ENCODE results near the gene GSG1L2. TPM values are rescaled to one million over a fixed set of nuclear protein-coding genes. Genes with fewer than 3 reads are reported as not detected.

GSG1L2 gene
- total RNA-seq, 1 donor from 2014 or later = not detected

DNA sequence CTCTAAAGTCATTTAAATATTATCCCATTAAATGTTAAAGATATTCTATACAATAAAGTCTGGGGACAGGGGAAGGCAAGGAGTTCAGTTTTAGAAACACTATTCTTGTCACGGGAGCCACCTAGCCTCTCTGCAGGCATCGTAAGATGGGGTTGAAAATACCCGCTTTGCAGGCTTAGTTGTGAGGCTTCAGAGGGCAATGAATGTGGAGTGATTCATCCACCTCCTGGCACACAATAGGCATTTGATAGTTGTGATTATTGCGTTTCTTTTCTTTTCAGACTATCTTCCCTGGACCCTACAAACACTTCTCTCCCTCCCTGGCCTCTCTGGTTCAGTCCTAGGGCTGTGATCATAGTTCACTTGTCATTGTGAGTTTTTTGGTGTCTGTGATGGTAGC is 23.4 kb upstream of the GSG1L2 start:
- no peaks in the 10 kb centered on the region for H3K36me3 Mint-ChIP-seq (ENCODE audit: low read depth)
- peaks cover 6% of the 10 kb centered on the region for H3K27me3 Mint-ChIP-seq
- intact Hi-C loops (cut with micrococcal nuclease) = no loop called here
- no peak overlapping the region for H3K4me3 Mint-ChIP-seq
- TF ChIP-seq, protein P1, sequence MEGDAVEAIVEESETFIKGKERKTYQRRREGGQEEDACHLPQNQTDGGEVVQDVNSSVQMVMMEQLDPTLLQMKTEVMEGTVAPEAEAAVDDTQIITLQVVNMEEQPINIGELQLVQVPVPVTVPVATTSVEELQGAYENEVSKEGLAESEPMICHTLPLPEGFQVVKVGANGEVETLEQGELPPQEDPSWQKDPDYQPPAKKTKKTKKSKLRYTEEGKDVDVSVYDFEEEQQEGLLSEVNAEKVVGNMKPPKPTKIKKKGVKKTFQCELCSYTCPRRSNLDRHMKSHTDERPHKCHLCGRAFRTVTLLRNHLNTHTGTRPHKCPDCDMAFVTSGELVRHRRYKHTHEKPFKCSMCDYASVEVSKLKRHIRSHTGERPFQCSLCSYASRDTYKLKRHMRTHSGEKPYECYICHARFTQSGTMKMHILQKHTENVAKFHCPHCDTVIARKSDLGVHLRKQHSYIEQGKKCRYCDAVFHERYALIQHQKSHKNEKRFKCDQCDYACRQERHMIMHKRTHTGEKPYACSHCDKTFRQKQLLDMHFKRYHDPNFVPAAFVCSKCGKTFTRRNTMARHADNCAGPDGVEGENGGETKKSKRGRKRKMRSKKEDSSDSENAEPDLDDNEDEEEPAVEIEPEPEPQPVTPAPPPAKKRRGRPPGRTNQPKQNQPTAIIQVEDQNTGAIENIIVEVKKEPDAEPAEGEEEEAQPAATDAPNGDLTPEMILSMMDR (IDR thresholded peaks at IDR 0.05) = no peak
- ATAC-seq (ENCODE audit: low read depth) (no peak), DNase-seq (no peak)
- POLR2A ChIA-PET = interaction anchor here (0.6 kb wide), 1 partner anchor 66 kb away, joined by 4 read pairs; no protein-coding TSS in a partner anchor
- no peaks in the 10 kb centered on the region for H3K9me3 Mint-ChIP-seq
- CTCF ChIA-PET = no interaction called here
- no peak overlapping the region for H3K27ac Mint-ChIP-seq
- H3K4me1 Mint-ChIP-seq = no peaks in the 10 kb centered on the region

DNA sequence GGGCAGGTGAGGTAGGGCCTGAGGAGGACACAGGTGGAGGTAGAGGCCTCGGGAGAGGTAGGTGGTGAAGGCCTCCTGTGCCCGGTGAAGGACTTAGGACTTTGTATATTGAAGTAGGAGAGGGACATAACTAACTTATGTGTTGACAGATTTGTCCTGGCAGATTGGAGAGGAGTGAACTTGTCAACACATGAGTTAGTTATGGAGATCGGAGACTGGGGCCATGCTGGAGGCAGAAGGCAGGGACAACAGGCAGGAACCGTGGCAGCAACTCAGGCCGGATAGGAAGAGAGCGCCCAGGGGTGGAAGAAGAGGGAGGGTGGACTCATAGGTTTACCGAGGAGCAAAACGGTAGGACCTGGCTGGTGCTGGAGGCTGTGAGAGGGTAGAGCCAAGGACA is 22.3 kb upstream of the GSG1L2 start:
- TF ChIP-seq, protein P1 (IDR thresholded peaks at IDR 0.05) = no peak
- no peak for DNase-seq
- Mint-ChIP-seq H3K4me3 (no peak overlapping the region), H3K27ac (no peak overlapping the region), H3K27me3 (peaks cover 6% of the 10 kb centered on the region), H3K36me3 (ENCODE audit: low read depth) (no peaks in the 10 kb centered on the region), H3K4me1 (no peaks in the 10 kb centered on the region), H3K9me3 (no peaks in the 10 kb centered on the region)
- intact Hi-C loops (cut with micrococcal nuclease) = no loop called here
- CTCF ChIA-PET = no interaction called here
- ATAC-seq (ENCODE audit: low read depth) = no peak
- POLR2A ChIA-PET = no interaction called here

DNA sequence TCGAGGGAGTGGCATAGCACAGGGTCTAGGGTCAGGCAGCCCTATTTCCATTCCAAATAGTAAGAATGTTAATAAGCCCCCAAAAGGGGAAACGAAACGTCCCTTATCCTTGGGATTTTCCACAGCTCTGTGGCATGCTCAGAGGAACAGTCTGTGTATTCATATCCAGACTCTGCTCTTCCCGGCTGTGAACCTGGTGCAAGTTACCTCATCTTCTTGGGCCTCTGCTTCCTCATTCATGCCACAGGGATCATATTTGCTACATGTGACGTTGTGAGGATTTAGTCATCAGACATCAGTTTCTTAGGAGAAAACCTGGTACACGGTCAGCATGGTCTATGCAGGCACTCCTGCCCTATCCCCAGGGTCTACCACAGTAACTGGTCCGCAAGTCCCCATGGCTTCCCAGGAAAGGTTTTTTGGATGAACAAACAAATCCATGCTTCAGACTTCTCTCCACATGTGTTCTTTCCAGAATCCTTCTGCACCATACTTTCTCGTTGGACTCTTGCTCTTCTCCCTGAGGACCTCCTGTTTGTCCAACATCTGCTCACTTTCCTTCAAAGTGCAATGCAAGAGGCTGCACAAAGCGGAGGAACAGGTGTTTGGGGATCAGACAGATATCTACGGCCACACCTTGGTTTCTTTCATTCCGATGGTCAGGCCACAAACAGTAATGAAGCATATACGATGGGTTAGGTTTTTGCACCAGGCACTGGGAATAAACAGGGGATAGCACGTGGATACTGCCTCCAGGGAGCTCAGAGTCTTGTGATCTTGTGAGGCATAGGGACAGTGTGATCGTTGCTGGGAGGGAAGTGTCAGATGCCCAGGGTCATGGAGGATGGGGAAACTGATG is 21.5 kb upstream of the GSG1L2 start:
- DNase-seq (no peak), ATAC-seq (ENCODE audit: low read depth) (no peak)
- TF ChIP-seq, protein P1 (IDR thresholded peaks at IDR 0.05) = no peak
- POLR2A ChIA-PET = no interaction called here
- H3K4me1 Mint-ChIP-seq = no peaks in the 10 kb centered on the region
- H3K9me3 Mint-ChIP-seq = no peaks in the 10 kb centered on the region
- no peaks in the 10 kb centered on the region for H3K36me3 Mint-ChIP-seq (ENCODE audit: low read depth)
- intact Hi-C loops (cut with micrococcal nuclease) = no loop called here
- peaks cover 6% of the 10 kb centered on the region for H3K27me3 Mint-ChIP-seq
- CTCF ChIA-PET = no interaction called here
- no peak overlapping the region for H3K4me3 Mint-ChIP-seq
- no peak overlapping the region for H3K27ac Mint-ChIP-seq

DNA sequence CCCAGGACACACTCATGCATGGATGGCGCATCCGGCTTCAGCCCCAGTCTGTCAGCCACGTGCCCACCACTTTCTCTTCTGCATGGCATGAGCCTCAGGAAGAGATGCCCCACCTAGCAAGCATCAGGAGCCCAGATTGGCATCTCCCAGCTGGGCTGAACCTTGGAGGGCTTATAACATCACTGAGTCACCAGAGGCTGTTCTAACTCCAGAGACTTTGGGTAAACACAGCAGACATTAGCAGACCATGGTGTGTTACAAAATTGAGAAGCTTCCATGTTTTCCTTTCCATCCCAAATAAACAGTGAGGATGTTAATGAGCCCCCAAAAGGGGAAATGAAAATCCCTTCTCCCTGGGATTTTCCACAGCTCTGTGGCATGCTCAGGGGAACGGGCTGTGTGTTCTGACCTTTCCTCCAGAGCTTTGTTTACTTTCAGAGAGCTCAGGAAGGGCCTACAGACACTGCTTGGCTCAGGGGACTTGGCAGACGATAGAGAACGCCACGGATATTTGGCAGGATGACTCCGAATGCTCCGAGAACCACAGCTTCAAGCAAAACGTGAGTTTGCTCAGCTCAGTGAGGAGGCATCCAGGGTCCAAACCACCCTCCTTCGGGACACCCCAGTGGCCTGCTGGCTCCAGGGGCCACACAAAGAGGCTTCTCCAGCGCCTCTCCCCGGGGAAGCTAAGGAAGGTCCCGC is 20.3 kb upstream of the GSG1L2 start:
- Mint-ChIP-seq H3K36me3 (ENCODE audit: low read depth) (no peaks in the 10 kb centered on the region), H3K27me3 (peaks cover 6% of the 10 kb centered on the region), H3K4me1 (no peaks in the 10 kb centered on the region), H3K9me3 (no peaks in the 10 kb centered on the region), H3K4me3 (no peak overlapping the region), H3K27ac (no peak overlapping the region)
- intact Hi-C loops (cut with micrococcal nuclease) = no loop called here
- TF ChIP-seq, protein P1 (IDR thresholded peaks at IDR 0.05) = no peak
- ATAC-seq (ENCODE audit: low read depth) = no peak
- CTCF ChIA-PET = no interaction called here
- POLR2A ChIA-PET = no interaction called here
- DNase-seq = no peak

DNA sequence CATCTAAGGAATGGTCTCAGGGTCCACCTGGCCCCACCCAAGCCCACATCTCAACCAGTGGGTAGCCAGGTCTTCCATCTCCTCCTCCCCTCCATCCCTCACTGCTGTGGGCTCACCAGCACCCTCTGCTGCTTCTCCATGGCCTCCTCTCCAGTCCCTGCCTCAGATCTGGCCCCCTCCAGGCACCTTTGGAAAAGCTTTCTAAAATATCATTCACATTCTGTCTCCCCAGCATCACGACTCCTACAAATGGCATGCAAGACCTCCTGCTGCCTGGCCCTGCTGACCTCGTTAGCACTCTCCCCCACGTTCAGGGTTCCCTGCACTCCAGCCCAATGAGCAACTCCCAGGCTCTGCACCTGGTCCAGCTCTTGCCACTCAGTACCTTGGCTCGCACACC is 17.6 kb upstream of the GSG1L2 start:
- Mint-ChIP-seq H3K36me3 (ENCODE audit: low read depth) (no peaks in the 10 kb centered on the region), H3K4me3 (no peak overlapping the region), H3K9me3 (no peaks in the 10 kb centered on the region), H3K4me1 (no peaks in the 10 kb centered on the region), H3K27ac (no peak overlapping the region), H3K27me3 (peaks cover 6% of the 10 kb centered on the region)
- TF ChIP-seq, protein P1 (IDR thresholded peaks at IDR 0.05) = no peak
- intact Hi-C loops (cut with micrococcal nuclease) = no loop called here
- no peak for ATAC-seq (ENCODE audit: low read depth)
- DNase-seq = no peak
- CTCF ChIA-PET = interaction anchor here (0.6 kb wide), 1 partner anchor 263 kb away, joined by 3 read pairs; the partner anchor contains the start of gene CFAP52
- POLR2A ChIA-PET = no interaction called here

All from activated B cell treated with CpG ODN at 0.5 μM for 24 hours (primary cell).